GM23338 (cell line): ENCODE measurements around the gene KAZN.

Source experiments
- CREB1 ChIP-seq: fragments of 250-450 bp; sonication (Bioruptor Pico); IDR thresholded peaks from 2 replicates; pipeline ENCODE4 v1.5.0; 2020; ENCODE audit warnings: low read depth, mild to moderate bottlenecking, moderate library complexity
- EZH2 ChIP-seq: fragments of 200-600 bp; sonication (generic); IDR thresholded peaks from one replicate; pipeline ENCODE4 v1.8.0; 2017; ENCODE audit warnings: antibody characterized with exemption, mild to moderate bottlenecking, low read depth; ENCODE audit not compliant: unreplicated experiment
- EZH2phosphoT487 ChIP-seq: fragments of 200-600 bp; sonication (generic); IDR thresholded peaks from one replicate; pipeline ENCODE4 v1.8.1; 2018; ENCODE audit warnings: antibody characterized with exemption; ENCODE audit not compliant: unreplicated experiment
- JUNB ChIP-seq: IDR thresholded peaks from one replicate; pipeline ENCODE4 v1.6.1; 2016; ENCODE audit warnings: antibody characterized with exemption; ENCODE audit not compliant: unreplicated experiment
- NANOG ChIP-seq: IDR thresholded peaks from 2 replicates; pipeline ENCODE4 v1.6.1; 2016; ENCODE audit warnings: antibody characterized with exemption, borderline replicate concordance
- POLR2AphosphoS5 ChIP-seq: IDR thresholded peaks from 2 replicates; pipeline ENCODE4 v1.6.1; 2016; ENCODE audit warnings: antibody characterized with exemption, low read depth
- STAT1 ChIP-seq: IDR thresholded peaks from one replicate; pipeline ENCODE4 v1.6.1; 2016; ENCODE audit warnings: antibody characterized with exemption; ENCODE audit not compliant: unreplicated experiment
- ZNF114 ChIP-seq: fragments of 250-450 bp; sonication (Bioruptor Pico); IDR thresholded peaks from 2 replicates; pipeline ENCODE4 v1.5.0; 2020; ENCODE audit warnings: mild to moderate bottlenecking, moderate library complexity
- ZNF331 ChIP-seq: fragments of 250-450 bp; sonication (Bioruptor Pico); IDR thresholded peaks from 2 replicates; pipeline ENCODE4 v1.5.0; 2020; ENCODE audit warnings: low read depth, mild to moderate bottlenecking, moderate library complexity
- TF ChIP-seq, protein P1 (sequence below), 2 experiments: fragments of 200-600 bp in 1 of 2; sonication (generic) in 1 of 2; conservative IDR thresholded peaks; 2 replicates each; pipeline versions ENCODE4 v1.5.1 to v1.6.1; 2016 to 2017; ENCODE audit warnings: antibody characterized with exemption in 2 of 2, low read depth in 2 of 2, mild to moderate bottlenecking in 2 of 2, moderate library complexity in 1 of 2
- TF ChIP-seq, protein P2 (sequence below): IDR thresholded peaks from 2 replicates; pipeline ENCODE4 v1.6.1; 2016; ENCODE audit warnings: antibody characterized with exemption
- TF ChIP-seq, protein P3 (sequence below): IDR thresholded peaks from one replicate; pipeline ENCODE4 v1.6.1; 2018; ENCODE audit warnings: antibody characterized with exemption; ENCODE audit not compliant: unreplicated experiment

DNA sequence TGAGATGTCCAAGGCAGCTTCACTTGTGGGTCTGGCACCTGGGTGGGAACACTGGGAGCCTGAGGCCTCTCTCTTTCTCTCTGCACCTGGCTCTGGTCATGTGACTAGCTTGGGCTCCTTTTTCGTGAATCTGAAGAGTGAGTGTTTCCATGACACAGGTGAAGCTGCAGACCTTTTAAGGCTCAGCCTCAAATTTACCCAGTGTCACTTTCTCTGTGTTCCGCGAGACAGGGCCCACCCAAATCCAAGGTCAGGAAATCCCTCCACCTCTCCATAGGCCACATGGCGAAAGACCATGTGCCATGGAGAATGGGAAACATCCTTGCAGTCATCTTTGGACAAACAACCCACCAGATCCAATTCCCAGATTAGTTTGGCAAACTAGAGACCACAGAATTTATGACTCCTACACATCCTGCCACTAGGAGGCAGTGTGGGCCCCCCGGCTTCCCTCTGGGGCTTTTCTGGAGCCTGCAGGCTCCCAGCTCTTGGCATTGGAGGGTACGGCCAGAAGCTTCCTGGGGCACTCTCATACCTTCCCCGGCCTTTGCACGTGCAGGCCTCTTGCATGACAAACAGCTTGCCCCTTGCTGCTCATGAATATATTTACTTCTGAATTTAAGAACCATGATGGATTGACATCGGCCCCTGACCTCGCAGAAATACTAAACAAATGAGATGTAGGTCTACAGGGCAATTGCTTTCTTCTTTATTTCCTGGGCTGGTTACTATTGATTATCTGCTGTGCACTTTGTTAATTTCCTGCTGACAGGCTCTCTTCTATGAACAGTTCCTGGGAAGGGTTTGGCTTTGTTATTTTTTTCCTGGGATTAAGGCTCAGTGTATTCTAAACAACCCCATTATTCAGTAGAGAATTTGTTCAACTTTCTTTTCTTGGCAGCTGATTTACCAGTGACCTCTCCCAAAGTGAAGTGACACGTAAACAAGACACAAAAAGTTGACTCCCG lies 180.7 kb downstream of the KAZN start:
- TF ChIP-seq, protein P1, sequence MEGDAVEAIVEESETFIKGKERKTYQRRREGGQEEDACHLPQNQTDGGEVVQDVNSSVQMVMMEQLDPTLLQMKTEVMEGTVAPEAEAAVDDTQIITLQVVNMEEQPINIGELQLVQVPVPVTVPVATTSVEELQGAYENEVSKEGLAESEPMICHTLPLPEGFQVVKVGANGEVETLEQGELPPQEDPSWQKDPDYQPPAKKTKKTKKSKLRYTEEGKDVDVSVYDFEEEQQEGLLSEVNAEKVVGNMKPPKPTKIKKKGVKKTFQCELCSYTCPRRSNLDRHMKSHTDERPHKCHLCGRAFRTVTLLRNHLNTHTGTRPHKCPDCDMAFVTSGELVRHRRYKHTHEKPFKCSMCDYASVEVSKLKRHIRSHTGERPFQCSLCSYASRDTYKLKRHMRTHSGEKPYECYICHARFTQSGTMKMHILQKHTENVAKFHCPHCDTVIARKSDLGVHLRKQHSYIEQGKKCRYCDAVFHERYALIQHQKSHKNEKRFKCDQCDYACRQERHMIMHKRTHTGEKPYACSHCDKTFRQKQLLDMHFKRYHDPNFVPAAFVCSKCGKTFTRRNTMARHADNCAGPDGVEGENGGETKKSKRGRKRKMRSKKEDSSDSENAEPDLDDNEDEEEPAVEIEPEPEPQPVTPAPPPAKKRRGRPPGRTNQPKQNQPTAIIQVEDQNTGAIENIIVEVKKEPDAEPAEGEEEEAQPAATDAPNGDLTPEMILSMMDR (conservative IDR thresholded peaks at IDR 0.05; ENCODE audit: low read depth in 2 of 2): peak; percentile 79 to 94
- TF ChIP-seq POLR2AphosphoS5 (no peak), STAT1 (no peak), EZH2 (no peak), EZH2phosphoT487 (no peak), CREB1 (CRISPR knock-in tag) (no peak), JUNB (no peak), NANOG (no peak), ZNF331 (no peak), ZNF114 (CRISPR knock-in tag) (no peak)
- TF ChIP-seq, protein P2, sequence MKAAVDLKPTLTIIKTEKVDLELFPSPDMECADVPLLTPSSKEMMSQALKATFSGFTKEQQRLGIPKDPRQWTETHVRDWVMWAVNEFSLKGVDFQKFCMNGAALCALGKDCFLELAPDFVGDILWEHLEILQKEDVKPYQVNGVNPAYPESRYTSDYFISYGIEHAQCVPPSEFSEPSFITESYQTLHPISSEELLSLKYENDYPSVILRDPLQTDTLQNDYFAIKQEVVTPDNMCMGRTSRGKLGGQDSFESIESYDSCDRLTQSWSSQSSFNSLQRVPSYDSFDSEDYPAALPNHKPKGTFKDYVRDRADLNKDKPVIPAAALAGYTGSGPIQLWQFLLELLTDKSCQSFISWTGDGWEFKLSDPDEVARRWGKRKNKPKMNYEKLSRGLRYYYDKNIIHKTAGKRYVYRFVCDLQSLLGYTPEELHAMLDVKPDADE: no peak
- TF ChIP-seq, protein P3, sequence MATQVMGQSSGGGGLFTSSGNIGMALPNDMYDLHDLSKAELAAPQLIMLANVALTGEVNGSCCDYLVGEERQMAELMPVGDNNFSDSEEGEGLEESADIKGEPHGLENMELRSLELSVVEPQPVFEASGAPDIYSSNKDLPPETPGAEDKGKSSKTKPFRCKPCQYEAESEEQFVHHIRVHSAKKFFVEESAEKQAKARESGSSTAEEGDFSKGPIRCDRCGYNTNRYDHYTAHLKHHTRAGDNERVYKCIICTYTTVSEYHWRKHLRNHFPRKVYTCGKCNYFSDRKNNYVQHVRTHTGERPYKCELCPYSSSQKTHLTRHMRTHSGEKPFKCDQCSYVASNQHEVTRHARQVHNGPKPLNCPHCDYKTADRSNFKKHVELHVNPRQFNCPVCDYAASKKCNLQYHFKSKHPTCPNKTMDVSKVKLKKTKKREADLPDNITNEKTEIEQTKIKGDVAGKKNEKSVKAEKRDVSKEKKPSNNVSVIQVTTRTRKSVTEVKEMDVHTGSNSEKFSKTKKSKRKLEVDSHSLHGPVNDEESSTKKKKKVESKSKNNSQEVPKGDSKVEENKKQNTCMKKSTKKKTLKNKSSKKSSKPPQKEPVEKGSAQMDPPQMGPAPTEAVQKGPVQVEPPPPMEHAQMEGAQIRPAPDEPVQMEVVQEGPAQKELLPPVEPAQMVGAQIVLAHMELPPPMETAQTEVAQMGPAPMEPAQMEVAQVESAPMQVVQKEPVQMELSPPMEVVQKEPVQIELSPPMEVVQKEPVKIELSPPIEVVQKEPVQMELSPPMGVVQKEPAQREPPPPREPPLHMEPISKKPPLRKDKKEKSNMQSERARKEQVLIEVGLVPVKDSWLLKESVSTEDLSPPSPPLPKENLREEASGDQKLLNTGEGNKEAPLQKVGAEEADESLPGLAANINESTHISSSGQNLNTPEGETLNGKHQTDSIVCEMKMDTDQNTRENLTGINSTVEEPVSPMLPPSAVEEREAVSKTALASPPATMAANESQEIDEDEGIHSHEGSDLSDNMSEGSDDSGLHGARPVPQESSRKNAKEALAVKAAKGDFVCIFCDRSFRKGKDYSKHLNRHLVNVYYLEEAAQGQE: no peak
